Stimulated activated CD4-positive, alpha-beta T cell treated with anti-CD3 and anti-CD28 coated beads, TNF-alpha, amount 100 ng/mL, for 48 hours (primary cell): ENCODE measurements around the gene GREM2.

Experiments used
- DNase-seq, 3 donors: peaks; one replicate each; pipeline ENCODE4 v3.0.0-alpha.2; 2020; ENCODE audit warnings: low read depth in 3 of 3

The GREM2 gene

GRCh38 chr1:240610636-240611035 is 1.3 kb downstream of the GREM2 start:
- DNase-seq, result no peak

- no peak for DNase-seq
Measured at GRCh38 chr1:240609527-240610060, 2.4 kb downstream of the GREM2 start.

GRCh38 chr1:240608707-240609106 is 3.2 kb downstream of the GREM2 start:
- DNase-seq, result no peak

- DNase-seq, result no peak
Measured at GRCh38 chr1:240607006-240607405, 4.9 kb downstream of the GREM2 start.

- no peak for DNase-seq
Measured at GRCh38 chr1:240602189-240602588, 9.8 kb downstream of the GREM2 start.

GRCh38 chr1:240599830-240600229 is 12.1 kb downstream of the GREM2 start:
- DNase-seq, result no peak

- DNase-seq, result no peak
Measured at GRCh38 chr1:240599299-240599698, 12.7 kb downstream of the GREM2 start.

GRCh38 chr1:240598216-240599001 is 13.5 kb downstream of the GREM2 start:
- DNase-seq, result no peak

- no peak for DNase-seq
Measured at GRCh38 chr1:240597153-240597745, 14.7 kb downstream of the GREM2 start.

- DNase-seq, result no peak
Measured at GRCh38 chr1:240595476-240595875, 16.5 kb downstream of the GREM2 start.

GRCh38 chr1:240591564-240591963 is 20.4 kb downstream of the GREM2 start:
- DNase-seq, result no peak

- no peak for DNase-seq
Measured at GRCh38 chr1:240591078-240591477, 20.9 kb downstream of the GREM2 start.

- DNase-seq, result no peak
Measured at GRCh38 chr1:240589585-240590110, 22.3 kb downstream of the GREM2 start.

GRCh38 chr1:240586006-240586405 is 25.9 kb downstream of the GREM2 start:
- no peak for DNase-seq

GRCh38 chr1:240582953-240583352 is 29.0 kb downstream of the GREM2 start:
- DNase-seq, result no peak

- DNase-seq, result no peak
Measured at GRCh38 chr1:240579511-240579910, 32.4 kb downstream of the GREM2 start.

GRCh38 chr1:240577095-240577494 is 34.9 kb downstream of the GREM2 start:
- no peak for DNase-seq

- DNase-seq, result no peak
Measured at GRCh38 chr1:240575981-240576662, 35.8 kb downstream of the GREM2 start.

- DNase-seq, result no peak
Measured at GRCh38 chr1:240572328-240572727, 39.6 kb downstream of the GREM2 start.

- DNase-seq, result no peak
Measured at GRCh38 chr1:240571782-240572181, 40.2 kb downstream of the GREM2 start.

- DNase-seq, result no peak
Measured at GRCh38 chr1:240567066-240567465, 44.9 kb downstream of the GREM2 start.

GRCh38 chr1:240562779-240563178 is 49.2 kb downstream of the GREM2 start:
- no peak for DNase-seq
